Fibroblast of lung (primary cell): ENCODE measurements around the gene ZNF275.

Source experiments
- CTCF ChIP-seq, 2 donors: IDR thresholded peaks in 1 of 2; conservative IDR thresholded peaks in 1 of 2; 1 replicate in 1 of 2; 2 replicates in 1 of 2; pipeline ENCODE4 v1.5.1; 2011 to 2012; ENCODE audit warnings: low read length in 2 of 2, control low read depth in 1 of 2, inconsistent platforms in 1 of 2, low read depth in 1 of 2, mild to moderate bottlenecking in 1 of 2
- EZH2 ChIP-seq: IDR thresholded peaks from 2 replicates; pipeline ENCODE4 v1.5.1; 2012; ENCODE audit warnings: low read length, control low read depth, mild to moderate bottlenecking; ENCODE audit errors: missing control alignments

GRCh38 chrX:153306527-153307115 lies 27.3 kb upstream of the ZNF275 start:
- TF ChIP-seq CTCF (conservative IDR thresholded peaks at IDR 0.05 in 1 of 2, IDR thresholded peaks at IDR 0.05 in 1 of 2; ENCODE audit: low read depth in 1 of 2, low read length in 2 of 2) (no peak), EZH2 (no peak)
